ENCODE data around the gene NINL.

DNA sequence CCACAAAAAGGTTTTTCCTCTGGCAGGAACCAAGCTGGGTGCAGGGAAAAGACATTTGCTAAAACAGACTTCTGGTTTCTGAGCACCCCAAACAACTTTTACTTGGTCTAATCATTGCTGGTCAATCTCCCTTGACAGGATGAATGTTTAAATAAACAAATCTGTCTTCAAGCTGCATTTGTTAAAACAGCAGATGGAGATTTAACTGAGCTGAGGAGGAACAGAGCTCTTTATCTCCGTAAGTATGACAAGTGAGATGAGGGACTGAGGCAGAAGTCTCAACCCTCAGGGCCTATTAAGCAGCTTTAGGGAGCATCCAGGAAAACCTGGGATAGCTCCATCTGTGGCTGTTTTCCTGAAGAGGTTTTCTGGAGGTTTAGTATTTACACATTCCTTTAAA, 40.6 kb downstream of the NINL start:
- no peak for TF ChIP-seq CTCF (IDR thresholded peaks at IDR 0.05; ENCODE audit: low read depth, low read length, poor library complexity, severe bottlenecking)
- no peak for TF ChIP-seq EZH2phosphoT487 (IDR thresholded peaks at IDR 0.05; ENCODE audit: borderline replicate concordance, low read length)

Data from DOHH2 (cell line).